Measurements from ENCODE around the gene PSMC5.

GRCh38 chr17:63845509-63845908, 18.3 kb downstream of the PSMC5 start:
- TF ChIP-seq CTCF (conservative IDR thresholded peaks at IDR 0.05; ENCODE audit: low read length) = no peak
- no peak for TF ChIP-seq EZH2phosphoT487 (IDR thresholded peaks at IDR 0.05; ENCODE audit: borderline replicate concordance, low read depth, low read length)

Data from OCI-LY7 (cell line).